GM23338 (cell line): ENCODE results near the gene TSPAN33. TPM values are rescaled to one million over a fixed set of nuclear protein-coding genes. Genes with fewer than 3 reads are reported as not detected.

Source experiments
- ATAC-seq: fragments of 200-7000 bp; cut with Tn5 transposase; 3 replicates; pipeline ENCODE4 v1.9.1; 2020
- DNase-seq: peaks from one replicate; pipeline ENCODE4 v3.0.0-alpha.2; 2015; ENCODE audit warnings: low spot score
- H2AFZ ChIP-seq: fragments of 200-600 bp; sonication (generic); 2 replicates; pipeline ENCODE4 v1.8.0; 2016; ENCODE audit warnings: antibody characterized with exemption, mild to moderate bottlenecking, moderate library complexity
- H3F3A ChIP-seq: fragments of 200-600 bp; sonication (generic); replicated peaks from 2 replicates; pipeline ENCODE4 v1.8.0; 2017; ENCODE audit warnings: antibody characterized with exemption, mixed run types, low read depth
- H3K27ac ChIP-seq: fragments of 200-600 bp; sonication (generic); 2 replicates; pipeline ENCODE4 v1.6.1; 2016; ENCODE audit warnings: low read depth
- H3K27me3 ChIP-seq: fragments of 200-600 bp; sonication (generic); 2 replicates; pipeline ENCODE4 v1.8.0; 2016; ENCODE audit warnings: mild to moderate bottlenecking, mixed run types, moderate library complexity; ENCODE audit not compliant: insufficient read depth
- H3K36me3 ChIP-seq: fragments of 200-600 bp; sonication (generic); 2 replicates; pipeline ENCODE4 v1.8.0; 2016; ENCODE audit warnings: mild to moderate bottlenecking; ENCODE audit not compliant: insufficient read depth
- H3K4me1 ChIP-seq: fragments of 200-600 bp; sonication (generic); 2 replicates; pipeline ENCODE4 v1.8.0; 2016; ENCODE audit warnings: mild to moderate bottlenecking, moderate library complexity; ENCODE audit not compliant: insufficient read depth
- H3K4me2 ChIP-seq: fragments of 200-600 bp; sonication (generic); 2 replicates; pipeline ENCODE4 v1.7.1; 2017; ENCODE audit warnings: mixed run types
- H3K4me3 ChIP-seq: fragments of 200-600 bp; sonication (generic); 2 replicates; pipeline ENCODE4 v1.6.1; 2016; ENCODE audit warnings: mixed run types
- H3K79me2 ChIP-seq: fragments of 200-600 bp; sonication (generic); replicated peaks from 2 replicates; pipeline ENCODE4 v1.8.0; 2017; ENCODE audit warnings: mild to moderate bottlenecking; ENCODE audit not compliant: insufficient read depth
- H3K9me2 ChIP-seq: fragments of 200-600 bp; sonication (generic); 2 replicates; pipeline ENCODE4 v1.8.0; 2017; ENCODE audit not compliant: insufficient read depth
- H4K20me1 ChIP-seq: fragments of 200-600 bp; sonication (generic); replicated peaks from 2 replicates; pipeline ENCODE4 v1.8.0; 2017; ENCODE audit warnings: mild to moderate bottlenecking; ENCODE audit not compliant: insufficient read depth
- H3K27ac Mint-ChIP-seq: 2 replicates; pipeline ENCODE4 v1.8.0; 2020; ENCODE audit warnings: inconsistent platforms, mild to moderate bottlenecking, moderate library complexity, mixed read lengths
- H3K27me3 Mint-ChIP-seq: 3 replicates; pipeline ENCODE4 v1.8.0; 2022; ENCODE audit warnings: low read depth, mild to moderate bottlenecking, moderate library complexity, mixed read lengths, inconsistent platforms; ENCODE audit not compliant: insufficient read depth, poor library complexity
- H3K36me3 Mint-ChIP-seq: 3 replicates; pipeline ENCODE4 v1.8.0; 2021; ENCODE audit warnings: low read depth, mild to moderate bottlenecking, inconsistent platforms, moderate library complexity, mixed read lengths
- H3K4me1 Mint-ChIP-seq: 3 replicates; pipeline ENCODE4 v1.8.0; 2020; ENCODE audit warnings: mild to moderate bottlenecking, inconsistent platforms, mixed read lengths
- H3K4me3 Mint-ChIP-seq: 3 replicates; pipeline ENCODE4 v1.8.0; 2021; ENCODE audit warnings: moderate library complexity, mild to moderate bottlenecking, inconsistent platforms, mixed read lengths
- H3K9me3 Mint-ChIP-seq: 3 replicates; pipeline ENCODE4 v1.8.0; 2020; ENCODE audit warnings: moderate library complexity, mild to moderate bottlenecking, inconsistent platforms, mixed read lengths
- CREB1 ChIP-seq: fragments of 250-450 bp; sonication (Bioruptor Pico); IDR thresholded peaks from 2 replicates; pipeline ENCODE4 v1.5.0; 2020; ENCODE audit warnings: low read depth, mild to moderate bottlenecking, moderate library complexity
- EZH2 ChIP-seq: fragments of 200-600 bp; sonication (generic); IDR thresholded peaks from one replicate; pipeline ENCODE4 v1.8.0; 2017; ENCODE audit warnings: antibody characterized with exemption, mild to moderate bottlenecking, low read depth; ENCODE audit not compliant: unreplicated experiment
- EZH2phosphoT487 ChIP-seq: fragments of 200-600 bp; sonication (generic); IDR thresholded peaks from one replicate; pipeline ENCODE4 v1.8.1; 2018; ENCODE audit warnings: antibody characterized with exemption; ENCODE audit not compliant: unreplicated experiment
- JUNB ChIP-seq: IDR thresholded peaks from one replicate; pipeline ENCODE4 v1.6.1; 2016; ENCODE audit warnings: antibody characterized with exemption; ENCODE audit not compliant: unreplicated experiment
- NANOG ChIP-seq: IDR thresholded peaks from 2 replicates; pipeline ENCODE4 v1.6.1; 2016; ENCODE audit warnings: antibody characterized with exemption, borderline replicate concordance
- POLR2AphosphoS5 ChIP-seq: IDR thresholded peaks from 2 replicates; pipeline ENCODE4 v1.6.1; 2016; ENCODE audit warnings: antibody characterized with exemption, low read depth
- STAT1 ChIP-seq: IDR thresholded peaks from one replicate; pipeline ENCODE4 v1.6.1; 2016; ENCODE audit warnings: antibody characterized with exemption; ENCODE audit not compliant: unreplicated experiment
- ZNF114 ChIP-seq: fragments of 250-450 bp; sonication (Bioruptor Pico); IDR thresholded peaks from 2 replicates; pipeline ENCODE4 v1.5.0; 2020; ENCODE audit warnings: mild to moderate bottlenecking, moderate library complexity
- ZNF331 ChIP-seq: fragments of 250-450 bp; sonication (Bioruptor Pico); IDR thresholded peaks from 2 replicates; pipeline ENCODE4 v1.5.0; 2020; ENCODE audit warnings: low read depth, mild to moderate bottlenecking, moderate library complexity
- polyA plus RNA-seq: library from polyadenylated mRNA; unstranded; fragments of >200 nt; fragmentation: Nextera tagmentation; extraction: Ambion mirVana; gene quantifications from 2 replicates; pipeline ENCODE4 v1.2.1, GENCODE V29; 2016
- total RNA-seq: library from RNA; depleted of rRNA; stranded (reverse); fragments of >200 nt; shearing (Covaris generic); gene quantifications from 2 replicates; pipeline ENCODE4 v1.2.3, GENCODE V29; 2014
- TF ChIP-seq, protein P1 (sequence below), 2 experiments: fragments of 200-600 bp in 1 of 2; sonication (generic) in 1 of 2; conservative IDR thresholded peaks; 2 replicates each; pipeline versions ENCODE4 v1.5.1 to v1.6.1; 2016 to 2017; ENCODE audit warnings: antibody characterized with exemption in 2 of 2, low read depth in 2 of 2, mild to moderate bottlenecking in 2 of 2, moderate library complexity in 1 of 2
- TF ChIP-seq, protein P2 (sequence below): fragments of 250-450 bp; sonication (Bioruptor Pico); IDR thresholded peaks from 2 replicates; pipeline ENCODE4 v1.5.0; 2020; ENCODE audit warnings: mild to moderate bottlenecking, moderate library complexity
- TF ChIP-seq, protein P3 (sequence below): IDR thresholded peaks from 2 replicates; pipeline ENCODE4 v1.6.1; 2016; ENCODE audit warnings: antibody characterized with exemption
- TF ChIP-seq, protein P4 (sequence below): IDR thresholded peaks from one replicate; pipeline ENCODE4 v1.6.1; 2018; ENCODE audit warnings: antibody characterized with exemption; ENCODE audit not compliant: unreplicated experiment

TSPAN33 gene
- total and polyA plus RNA-seq, 2 experiments from 2014 or later, result 17.6 to 51.5 TPM

DNA sequence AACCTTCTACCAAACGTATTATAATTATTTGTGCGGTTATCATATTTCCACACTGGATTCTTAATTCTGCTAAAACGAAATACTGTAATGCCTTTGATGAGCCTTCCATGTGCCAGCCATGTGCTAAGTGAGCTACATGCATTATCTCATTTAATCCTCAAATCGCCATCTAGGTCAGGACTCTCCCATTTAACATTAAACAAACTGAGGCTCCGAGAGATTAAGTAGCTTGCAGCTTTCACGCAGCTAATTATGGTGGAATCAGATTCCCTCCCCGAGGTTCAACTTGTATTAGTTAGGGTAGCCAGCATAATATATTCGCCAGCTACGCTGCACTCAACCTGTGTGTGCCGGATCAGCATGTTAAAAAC is 798 bp upstream of the TSPAN33 start:
- H3K4me3 ChIP-seq, result peak overlapping the region; percentile 61
- Mint-ChIP-seq H3K4me1 (peaks cover 13% of the 10 kb centered on the region), H3K36me3 (no peaks in the 10 kb centered on the region; the same call in 2 of the 3 replicates), H3K27ac (no peak overlapping the region), H3K9me3 (no peaks in the 10 kb centered on the region; the same call in 2 of the 3 replicates), H3K27me3 (peaks cover 14% of the 10 kb centered on the region), H3K4me3 (peak overlapping the region; percentile 83)
- H3K9me2 ChIP-seq, result no peaks in the 10 kb centered on the region
- H3F3A ChIP-seq, result no peaks in the 10 kb centered on the region
- peak overlapping the region; percentile 91 for H2AFZ ChIP-seq
- H3K4me2 ChIP-seq, result peak overlapping the region; percentile 83
- no peaks in the 10 kb centered on the region for H3K36me3 ChIP-seq
- ATAC-seq, result no peak; the same call in 2 of the 3 replicates
- DNase-seq, result no peak
- H3K4me1 ChIP-seq, result no peaks in the 10 kb centered on the region
- peaks cover 11% of the 10 kb centered on the region for H3K27me3 ChIP-seq
- no peak overlapping the region for H3K27ac ChIP-seq
- TF ChIP-seq ZNF114 (CRISPR knock-in tag) (no peak), POLR2AphosphoS5 (no peak), NANOG (no peak), EZH2phosphoT487 (no peak), JUNB (no peak), ZNF331 (CRISPR knock-in tag) (no peak), CREB1 (no peak), STAT1 (no peak), EZH2 (no peak)
- TF ChIP-seq, protein P1, sequence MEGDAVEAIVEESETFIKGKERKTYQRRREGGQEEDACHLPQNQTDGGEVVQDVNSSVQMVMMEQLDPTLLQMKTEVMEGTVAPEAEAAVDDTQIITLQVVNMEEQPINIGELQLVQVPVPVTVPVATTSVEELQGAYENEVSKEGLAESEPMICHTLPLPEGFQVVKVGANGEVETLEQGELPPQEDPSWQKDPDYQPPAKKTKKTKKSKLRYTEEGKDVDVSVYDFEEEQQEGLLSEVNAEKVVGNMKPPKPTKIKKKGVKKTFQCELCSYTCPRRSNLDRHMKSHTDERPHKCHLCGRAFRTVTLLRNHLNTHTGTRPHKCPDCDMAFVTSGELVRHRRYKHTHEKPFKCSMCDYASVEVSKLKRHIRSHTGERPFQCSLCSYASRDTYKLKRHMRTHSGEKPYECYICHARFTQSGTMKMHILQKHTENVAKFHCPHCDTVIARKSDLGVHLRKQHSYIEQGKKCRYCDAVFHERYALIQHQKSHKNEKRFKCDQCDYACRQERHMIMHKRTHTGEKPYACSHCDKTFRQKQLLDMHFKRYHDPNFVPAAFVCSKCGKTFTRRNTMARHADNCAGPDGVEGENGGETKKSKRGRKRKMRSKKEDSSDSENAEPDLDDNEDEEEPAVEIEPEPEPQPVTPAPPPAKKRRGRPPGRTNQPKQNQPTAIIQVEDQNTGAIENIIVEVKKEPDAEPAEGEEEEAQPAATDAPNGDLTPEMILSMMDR (conservative IDR thresholded peaks at IDR 0.05; ENCODE audit: low read depth in 2 of 2), result no peak
- TF ChIP-seq, protein P2, sequence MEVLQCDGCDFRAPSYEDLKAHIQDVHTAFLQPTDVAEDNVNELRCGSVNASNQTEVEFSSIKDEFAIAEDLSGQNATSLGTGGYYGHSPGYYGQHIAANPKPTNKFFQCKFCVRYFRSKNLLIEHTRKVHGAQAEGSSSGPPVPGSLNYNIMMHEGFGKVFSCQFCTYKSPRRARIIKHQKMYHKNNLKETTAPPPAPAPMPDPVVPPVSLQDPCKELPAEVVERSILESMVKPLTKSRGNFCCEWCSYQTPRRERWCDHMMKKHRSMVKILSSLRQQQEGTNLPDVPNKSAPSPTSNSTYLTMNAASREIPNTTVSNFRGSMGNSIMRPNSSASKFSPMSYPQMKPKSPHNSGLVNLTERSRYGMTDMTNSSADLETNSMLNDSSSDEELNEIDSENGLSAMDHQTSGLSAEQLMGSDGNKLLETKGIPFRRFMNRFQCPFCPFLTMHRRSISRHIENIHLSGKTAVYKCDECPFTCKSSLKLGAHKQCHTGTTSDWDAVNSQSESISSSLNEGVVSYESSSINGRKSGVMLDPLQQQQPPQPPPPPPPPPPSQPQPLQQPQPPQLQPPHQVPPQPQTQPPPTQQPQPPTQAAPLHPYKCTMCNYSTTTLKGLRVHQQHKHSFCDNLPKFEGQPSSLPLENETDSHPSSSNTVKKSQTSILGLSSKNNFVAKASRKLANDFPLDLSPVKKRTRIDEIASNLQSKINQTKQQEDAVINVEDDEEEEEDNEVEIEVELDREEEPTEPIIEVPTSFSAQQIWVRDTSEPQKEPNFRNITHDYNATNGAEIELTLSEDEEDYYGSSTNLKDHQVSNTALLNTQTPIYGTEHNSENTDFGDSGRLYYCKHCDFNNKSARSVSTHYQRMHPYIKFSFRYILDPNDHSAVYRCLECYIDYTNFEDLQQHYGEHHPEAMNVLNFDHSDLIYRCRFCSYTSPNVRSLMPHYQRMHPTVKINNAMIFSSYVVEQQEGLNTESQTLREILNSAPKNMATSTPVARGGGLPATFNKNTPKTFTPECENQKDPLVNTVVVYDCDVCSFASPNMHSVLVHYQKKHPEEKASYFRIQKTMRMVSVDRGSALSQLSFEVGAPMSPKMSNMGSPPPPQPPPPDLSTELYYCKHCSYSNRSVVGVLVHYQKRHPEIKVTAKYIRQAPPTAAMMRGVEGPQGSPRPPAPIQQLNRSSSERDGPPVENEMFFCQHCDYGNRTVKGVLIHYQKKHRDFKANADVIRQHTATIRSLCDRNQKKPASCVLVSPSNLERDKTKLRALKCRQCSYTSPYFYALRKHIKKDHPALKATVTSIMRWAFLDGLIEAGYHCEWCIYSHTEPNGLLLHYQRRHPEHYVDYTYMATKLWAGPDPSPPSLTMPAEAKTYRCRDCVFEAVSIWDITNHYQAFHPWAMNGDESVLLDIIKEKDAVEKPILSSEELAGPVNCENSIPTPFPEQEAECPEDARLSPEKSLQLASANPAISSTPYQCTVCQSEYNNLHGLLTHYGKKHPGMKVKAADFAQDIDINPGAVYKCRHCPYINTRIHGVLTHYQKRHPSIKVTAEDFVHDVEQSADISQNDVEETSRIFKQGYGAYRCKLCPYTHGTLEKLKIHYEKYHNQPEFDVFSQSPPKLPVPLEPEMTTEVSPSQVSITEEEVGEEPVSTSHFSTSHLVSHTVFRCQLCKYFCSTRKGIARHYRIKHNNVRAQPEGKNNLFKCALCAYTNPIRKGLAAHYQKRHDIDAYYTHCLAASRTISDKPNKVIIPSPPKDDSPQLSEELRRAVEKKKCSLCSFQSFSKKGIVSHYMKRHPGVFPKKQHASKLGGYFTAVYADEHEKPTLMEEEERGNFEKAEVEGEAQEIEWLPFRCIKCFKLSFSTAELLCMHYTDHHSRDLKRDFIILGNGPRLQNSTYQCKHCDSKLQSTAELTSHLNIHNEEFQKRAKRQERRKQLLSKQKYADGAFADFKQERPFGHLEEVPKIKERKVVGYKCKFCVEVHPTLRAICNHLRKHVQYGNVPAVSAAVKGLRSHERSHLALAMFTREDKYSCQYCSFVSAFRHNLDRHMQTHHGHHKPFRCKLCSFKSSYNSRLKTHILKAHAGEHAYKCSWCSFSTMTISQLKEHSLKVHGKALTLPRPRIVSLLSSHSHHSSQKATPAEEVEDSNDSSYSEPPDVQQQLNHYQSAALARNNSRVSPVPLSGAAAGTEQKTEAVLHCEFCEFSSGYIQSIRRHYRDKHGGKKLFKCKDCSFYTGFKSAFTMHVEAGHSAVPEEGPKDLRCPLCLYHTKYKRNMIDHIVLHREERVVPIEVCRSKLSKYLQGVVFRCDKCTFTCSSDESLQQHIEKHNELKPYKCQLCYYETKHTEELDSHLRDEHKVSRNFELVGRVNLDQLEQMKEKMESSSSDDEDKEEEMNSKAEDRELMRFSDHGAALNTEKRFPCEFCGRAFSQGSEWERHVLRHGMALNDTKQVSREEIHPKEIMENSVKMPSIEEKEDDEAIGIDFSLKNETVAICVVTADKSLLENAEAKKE (CRISPR knock-in tag), result no peak
- TF ChIP-seq, protein P3, sequence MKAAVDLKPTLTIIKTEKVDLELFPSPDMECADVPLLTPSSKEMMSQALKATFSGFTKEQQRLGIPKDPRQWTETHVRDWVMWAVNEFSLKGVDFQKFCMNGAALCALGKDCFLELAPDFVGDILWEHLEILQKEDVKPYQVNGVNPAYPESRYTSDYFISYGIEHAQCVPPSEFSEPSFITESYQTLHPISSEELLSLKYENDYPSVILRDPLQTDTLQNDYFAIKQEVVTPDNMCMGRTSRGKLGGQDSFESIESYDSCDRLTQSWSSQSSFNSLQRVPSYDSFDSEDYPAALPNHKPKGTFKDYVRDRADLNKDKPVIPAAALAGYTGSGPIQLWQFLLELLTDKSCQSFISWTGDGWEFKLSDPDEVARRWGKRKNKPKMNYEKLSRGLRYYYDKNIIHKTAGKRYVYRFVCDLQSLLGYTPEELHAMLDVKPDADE, result no peak
- TF ChIP-seq, protein P4, sequence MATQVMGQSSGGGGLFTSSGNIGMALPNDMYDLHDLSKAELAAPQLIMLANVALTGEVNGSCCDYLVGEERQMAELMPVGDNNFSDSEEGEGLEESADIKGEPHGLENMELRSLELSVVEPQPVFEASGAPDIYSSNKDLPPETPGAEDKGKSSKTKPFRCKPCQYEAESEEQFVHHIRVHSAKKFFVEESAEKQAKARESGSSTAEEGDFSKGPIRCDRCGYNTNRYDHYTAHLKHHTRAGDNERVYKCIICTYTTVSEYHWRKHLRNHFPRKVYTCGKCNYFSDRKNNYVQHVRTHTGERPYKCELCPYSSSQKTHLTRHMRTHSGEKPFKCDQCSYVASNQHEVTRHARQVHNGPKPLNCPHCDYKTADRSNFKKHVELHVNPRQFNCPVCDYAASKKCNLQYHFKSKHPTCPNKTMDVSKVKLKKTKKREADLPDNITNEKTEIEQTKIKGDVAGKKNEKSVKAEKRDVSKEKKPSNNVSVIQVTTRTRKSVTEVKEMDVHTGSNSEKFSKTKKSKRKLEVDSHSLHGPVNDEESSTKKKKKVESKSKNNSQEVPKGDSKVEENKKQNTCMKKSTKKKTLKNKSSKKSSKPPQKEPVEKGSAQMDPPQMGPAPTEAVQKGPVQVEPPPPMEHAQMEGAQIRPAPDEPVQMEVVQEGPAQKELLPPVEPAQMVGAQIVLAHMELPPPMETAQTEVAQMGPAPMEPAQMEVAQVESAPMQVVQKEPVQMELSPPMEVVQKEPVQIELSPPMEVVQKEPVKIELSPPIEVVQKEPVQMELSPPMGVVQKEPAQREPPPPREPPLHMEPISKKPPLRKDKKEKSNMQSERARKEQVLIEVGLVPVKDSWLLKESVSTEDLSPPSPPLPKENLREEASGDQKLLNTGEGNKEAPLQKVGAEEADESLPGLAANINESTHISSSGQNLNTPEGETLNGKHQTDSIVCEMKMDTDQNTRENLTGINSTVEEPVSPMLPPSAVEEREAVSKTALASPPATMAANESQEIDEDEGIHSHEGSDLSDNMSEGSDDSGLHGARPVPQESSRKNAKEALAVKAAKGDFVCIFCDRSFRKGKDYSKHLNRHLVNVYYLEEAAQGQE, result no peak
- peaks cover 3% of the 10 kb centered on the region for H3K79me2 ChIP-seq
- H4K20me1 ChIP-seq, result no peaks in the 10 kb centered on the region
